Measurements from ENCODE around the gene DOP1B.

GRCh38 chr21:36127977-36128376 lies 28.6 kb upstream of the DOP1B start:
- TF ChIP-seq, protein P1, sequence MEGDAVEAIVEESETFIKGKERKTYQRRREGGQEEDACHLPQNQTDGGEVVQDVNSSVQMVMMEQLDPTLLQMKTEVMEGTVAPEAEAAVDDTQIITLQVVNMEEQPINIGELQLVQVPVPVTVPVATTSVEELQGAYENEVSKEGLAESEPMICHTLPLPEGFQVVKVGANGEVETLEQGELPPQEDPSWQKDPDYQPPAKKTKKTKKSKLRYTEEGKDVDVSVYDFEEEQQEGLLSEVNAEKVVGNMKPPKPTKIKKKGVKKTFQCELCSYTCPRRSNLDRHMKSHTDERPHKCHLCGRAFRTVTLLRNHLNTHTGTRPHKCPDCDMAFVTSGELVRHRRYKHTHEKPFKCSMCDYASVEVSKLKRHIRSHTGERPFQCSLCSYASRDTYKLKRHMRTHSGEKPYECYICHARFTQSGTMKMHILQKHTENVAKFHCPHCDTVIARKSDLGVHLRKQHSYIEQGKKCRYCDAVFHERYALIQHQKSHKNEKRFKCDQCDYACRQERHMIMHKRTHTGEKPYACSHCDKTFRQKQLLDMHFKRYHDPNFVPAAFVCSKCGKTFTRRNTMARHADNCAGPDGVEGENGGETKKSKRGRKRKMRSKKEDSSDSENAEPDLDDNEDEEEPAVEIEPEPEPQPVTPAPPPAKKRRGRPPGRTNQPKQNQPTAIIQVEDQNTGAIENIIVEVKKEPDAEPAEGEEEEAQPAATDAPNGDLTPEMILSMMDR (IDR thresholded peaks at IDR 0.05; ENCODE audit: insufficient read depth, low read depth, low read length) = no peak
- TF ChIP-seq EZH2 (IDR thresholded peaks at IDR 0.05; ENCODE audit: insufficient read depth, low read length) = no peak

Measured in astrocyte (in vitro differentiated cells and primary cell).